ENCODE measurements around the gene GOLGA6L25. TPM values are rescaled to one million over a fixed set of nuclear protein-coding genes. Genes with fewer than 3 reads are reported as not detected.

GOLGA6L25 gene, protein sequence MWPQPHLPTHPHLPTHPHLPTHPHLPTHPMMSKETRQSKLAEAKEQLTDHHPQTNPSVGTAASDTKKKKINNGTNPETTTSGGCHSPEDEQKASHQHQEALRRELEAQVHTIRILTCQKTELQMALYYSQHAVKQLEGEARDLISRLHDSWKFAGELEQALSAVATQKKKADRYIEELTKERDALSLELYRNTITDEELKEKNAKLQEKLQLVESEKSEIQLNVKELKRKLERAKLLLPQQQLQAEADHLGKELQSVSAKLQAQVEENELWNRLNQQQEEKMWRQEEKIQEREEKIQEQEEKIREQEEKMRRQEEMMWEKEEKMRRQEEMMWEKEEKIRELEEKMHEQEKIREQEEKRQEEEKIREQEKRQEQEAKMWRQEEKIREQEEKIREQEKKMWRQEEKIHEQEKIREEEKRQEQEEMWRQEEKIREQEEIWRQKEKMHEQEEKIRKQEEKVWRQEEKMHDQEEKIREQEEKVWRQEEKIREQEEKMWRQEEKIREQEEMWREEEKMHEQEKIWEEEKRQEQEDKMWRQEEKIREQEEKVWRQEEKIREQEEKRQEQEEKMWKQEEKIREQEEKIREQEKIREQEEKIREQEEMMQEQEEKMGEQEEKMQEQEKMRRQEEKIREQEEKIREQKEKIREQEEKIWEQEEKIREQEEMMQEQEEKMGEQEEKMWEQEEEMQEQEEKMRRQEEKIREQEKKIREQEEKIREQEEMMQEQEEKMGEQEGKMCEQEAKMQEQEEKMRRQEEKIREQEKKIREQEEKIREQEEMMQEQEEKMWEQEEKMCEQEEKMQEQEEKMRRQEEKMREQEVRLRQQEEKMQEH
- not detected for total RNA-seq

DNA sequence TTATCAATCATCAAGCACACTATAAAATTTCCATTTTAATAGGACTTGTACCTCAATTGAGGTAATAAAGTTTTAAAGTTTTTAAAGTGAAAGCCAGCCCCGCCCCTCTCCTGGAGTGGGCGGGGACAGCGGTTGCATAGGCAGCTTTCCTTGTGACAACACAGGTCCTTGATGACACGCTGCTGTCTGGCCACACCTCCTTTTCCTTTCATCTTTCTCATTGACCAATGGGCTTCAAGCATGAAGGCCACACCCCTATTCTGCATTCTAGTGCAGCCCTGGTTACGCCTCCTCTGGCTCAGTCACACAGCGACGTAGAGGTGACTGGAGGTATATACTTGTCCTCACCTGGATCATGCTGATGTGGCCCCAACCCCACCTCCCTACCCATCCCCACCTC lies at the start of gene GOLGA6L25:
Gene GOLGA6L25, plus strand, starts transcription at position 301 of the 400 bp plus-strand sequence. Its CDS starts 61 bp downstream, at position 362.

DNA sequence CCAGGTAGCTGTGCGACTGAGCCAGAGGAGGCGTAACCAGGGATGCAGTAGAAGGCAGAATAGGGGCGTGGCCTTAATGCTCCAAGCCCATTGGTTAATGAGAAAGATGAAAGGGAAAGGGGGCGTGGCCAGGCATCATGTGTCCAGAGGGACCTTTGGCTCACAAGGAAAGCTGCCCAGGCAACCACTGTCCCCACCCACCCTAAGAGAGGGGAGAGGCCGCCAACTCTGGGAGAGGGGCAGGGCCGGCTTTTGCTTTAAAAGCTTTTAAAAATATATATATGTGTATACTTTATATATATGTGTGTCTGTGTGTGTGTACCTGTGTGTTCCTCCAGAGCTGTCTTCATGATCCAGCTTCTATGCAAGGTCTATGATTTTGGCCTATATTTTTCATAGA lies 20.4 kb upstream of the GOLGA6L25 start, which contains the start of gene GOLGA8G:
Gene GOLGA8G, minus strand, starts transcription at position 18 of the 400 bp plus-strand sequence. CDS start 62 bp downstream, outside the sequence.

Small RNA genes within 50 kb of the gene (small RNA-seq; reads per million reads assigned to genes)
- gene AC138749.2 (ENCODE audit: low replicate concordance) (not detected), gene RF00017 (ENCODE audit: low replicate concordance) (not detected)

Other genes with a start within 250 kb of the GOLGA6L25 start
- gene HERC2, start 231.4 kb upstream of the GOLGA6L25 start, total RNA-seq: 85.9 TPM
- not detected for gene GOLGA6L24, start 195.5 kb upstream of the GOLGA6L25 start, total RNA-seq
- gene GOLGA8F, start 174.9 kb upstream of the GOLGA6L25 start, total RNA-seq: not detected
- not detected for gene GOLGA8G, start 20.6 kb upstream of the GOLGA6L25 start, total RNA-seq
- 3.7 TPM for gene GOLGA8M, start 158.9 kb downstream of the GOLGA6L25 start, total RNA-seq

Data from metanephros (tissue), 2 donors.